Measurements from ENCODE around the gene ZBTB14. TPM values are rescaled to one million over a fixed set of nuclear protein-coding genes. Genes with fewer than 3 reads are reported as not detected.

Gene ZBTB14
- total RNA-seq, 2 donors from 2014 or later, result 14.7 to 15.9 TPM

GRCh38 chr18:5239447-5239846 lies 56.1 kb downstream of the ZBTB14 start:
- Histone ChIP-seq H3K27ac (ENCODE audit: low read depth, low read length) (no peak overlapping the region), H3K9ac (ENCODE audit: extremely low read depth, low read length, poor library complexity, severe bottlenecking) (peak overlapping the region; percentile 76), H3K36me3 (ENCODE audit: control insufficient read depth, insufficient read depth, low read length) (peaks cover 5% of the 10 kb centered on the region), H3K27me3 (ENCODE audit: control insufficient read depth, insufficient read depth, low read length, poor library complexity, severe bottlenecking) (peaks cover 11% of the 10 kb centered on the region), H3K4me3 (ENCODE audit: low read length) (peak overlapping the region; percentile 85), H3K4me1 (ENCODE audit: control insufficient read depth, insufficient read depth, low read length) (no peaks in the 10 kb centered on the region), H3K9me3 (ENCODE audit: control insufficient read depth, low read length) (no peaks in the 10 kb centered on the region)
- no peaks in the 10 kb centered on the region for H3K9me3 Mint-ChIP-seq
- no peak overlapping the region for H3K27ac Mint-ChIP-seq
- peaks cover 14% of the 10 kb centered on the region for H3K27me3 Mint-ChIP-seq (ENCODE audit: insufficient read depth)
- H3K4me1 Mint-ChIP-seq, result peaks cover 23% of the 10 kb centered on the region
- 67 to 74% methylated on average over 2 to 4 of the region's 4 CpGs for WGBS, 2 experiments (ENCODE audit: insufficient coverage in 1 of 2, insufficient read length in 1 of 2)
- peaks cover 24% of the 10 kb centered on the region for H3K36me3 Mint-ChIP-seq (ENCODE audit: low read depth)
- TF ChIP-seq CTCF (conservative IDR thresholded peaks at IDR 0.05), result no peak
- H3K4me3 Mint-ChIP-seq, result peak overlapping the region; percentile 93
- no peak for DNase-seq

Other genes starting within 250 kb of the ZBTB14 start
- gene AKAIN1, start 98.5 kb downstream of the ZBTB14 start, total RNA-seq, result not detected
- gene EPB41L3, start 248.3 kb upstream of the ZBTB14 start, total RNA-seq, result 10 to 100 TPM; 49.3 to 51.6 TPM